Skeletal muscle satellite cell (primary cell): ENCODE results near the gene KMT2D.

Source experiments
- H3K27me3 ChIP-seq: 2 replicates; pipeline ENCODE4 v1.7.0; 2013; ENCODE audit warnings: low read length; ENCODE audit not compliant: control insufficient read depth, insufficient read depth
- H3K36me3 ChIP-seq: 2 replicates; pipeline ENCODE4 v1.7.0; 2013; ENCODE audit warnings: mild to moderate bottlenecking, control low read depth, low read length; ENCODE audit not compliant: insufficient read depth
- H3K4me1 ChIP-seq: 2 replicates; pipeline ENCODE4 v1.7.0; 2013; ENCODE audit warnings: low read length; ENCODE audit not compliant: control insufficient read depth, insufficient read depth
- H3K4me2 ChIP-seq: 2 replicates; pipeline ENCODE4 v1.7.0; 2013; ENCODE audit warnings: mild to moderate bottlenecking, low read length
- H3K4me3 ChIP-seq: 2 replicates; pipeline ENCODE4 v1.7.0; 2013; ENCODE audit warnings: low read length
- H3K9ac ChIP-seq: 2 replicates; pipeline ENCODE4 v1.7.0; 2013; ENCODE audit warnings: mild to moderate bottlenecking, low read depth, low read length, moderate library complexity
- H3K9me3 ChIP-seq: replicated peaks from 2 replicates; pipeline ENCODE4 v1.7.0; 2013; ENCODE audit warnings: mild to moderate bottlenecking, control low read depth, low read length

KMT2D gene

GRCh38 chr12:49094160-49094974 lies 33.8 kb upstream of the KMT2D start, which contains the start of gene DHH:
DHH (minus strand) TSS chr12:49094801; CDS start chr12:49094512, 289 bp downstream.
- H3K9me3 ChIP-seq: no peaks in the 10 kb centered on the region
- peak within 1 kb of the TSS; percentile 66 for H3K4me2 ChIP-seq
- no peak within 1 kb of the TSS for H3K9ac ChIP-seq
- peaks cover 27% of the 10 kb centered on the region for H3K4me1 ChIP-seq
- H3K27me3 ChIP-seq: peaks cover 32% of the 10 kb centered on the region
- H3K36me3 ChIP-seq: peaks cover 16% of the 10 kb centered on the region
- H3K4me3 ChIP-seq: peak within 1 kb of the TSS; percentile 46

- no peaks in the 10 kb centered on the region for H3K9me3 ChIP-seq
- no peak overlapping the region for H3K9ac ChIP-seq
- peaks cover 38% of the 10 kb centered on the region for H3K27me3 ChIP-seq
- peaks cover 13% of the 10 kb centered on the region for H3K36me3 ChIP-seq
- H3K4me3 ChIP-seq: peak overlapping the region; percentile 46
- peaks cover 27% of the 10 kb centered on the region for H3K4me1 ChIP-seq
- H3K4me2 ChIP-seq: peak overlapping the region; percentile 66
Measured at GRCh38 chr12:49093792-49094159, 33.2 kb upstream of the KMT2D start.

GRCh38 chr12:49092816-49093406 lies 32.3 kb upstream of the KMT2D start:
- H3K27me3 ChIP-seq: peaks cover 42% of the 10 kb centered on the region

GRCh38 chr12:49092086-49092815 lies 31.7 kb upstream of the KMT2D start:
- Histone ChIP-seq H3K9me3 (no peaks in the 10 kb centered on the region), H3K36me3 (peaks cover 6% of the 10 kb centered on the region), H3K4me1 (peaks cover 34% of the 10 kb centered on the region), H3K4me3 (peak overlapping the region; percentile 35), H3K27me3 (peaks cover 42% of the 10 kb centered on the region), H3K9ac (no peak overlapping the region), H3K4me2 (peak overlapping the region; percentile 68)

More at GRCh38 chr12:49092816-49093406, 32.3 kb upstream of the KMT2D start:
- H3K9me3 ChIP-seq: no peaks in the 10 kb centered on the region
- H3K4me3 ChIP-seq: no peak overlapping the region
- peaks cover 13% of the 10 kb centered on the region for H3K36me3 ChIP-seq
- H3K4me1 ChIP-seq: peaks cover 33% of the 10 kb centered on the region
- H3K9ac ChIP-seq: no peak overlapping the region
- H3K4me2 ChIP-seq: no peak overlapping the region

- Histone ChIP-seq H3K36me3 (peaks cover 2% of the 10 kb centered on the region), H3K9me3 (no peaks in the 10 kb centered on the region), H3K4me1 (peaks cover 34% of the 10 kb centered on the region), H3K4me2 (peak overlapping the region; percentile 68), H3K9ac (no peak overlapping the region), H3K27me3 (peaks cover 42% of the 10 kb centered on the region), H3K4me3 (no peak overlapping the region)
Measured at GRCh38 chr12:49091836-49092085, 31.2 kb upstream of the KMT2D start.

- Histone ChIP-seq H3K4me3 (no peak overlapping the region), H3K4me1 (peaks cover 34% of the 10 kb centered on the region), H3K9ac (no peak overlapping the region), H3K27me3 (peaks cover 42% of the 10 kb centered on the region), H3K4me2 (no peak overlapping the region), H3K9me3 (no peaks in the 10 kb centered on the region), H3K36me3 (no peaks in the 10 kb centered on the region)
Measured at GRCh38 chr12:49091056-49091835, 30.7 kb upstream of the KMT2D start.

- Histone ChIP-seq H3K36me3 (no peaks in the 10 kb centered on the region), H3K9me3 (no peaks in the 10 kb centered on the region), H3K4me2 (peak overlapping the region; percentile 89), H3K4me1 (peaks cover 33% of the 10 kb centered on the region), H3K4me3 (peak overlapping the region; percentile 66), H3K27me3 (peaks cover 39% of the 10 kb centered on the region), H3K9ac (no peak overlapping the region)
Measured at GRCh38 chr12:49089821-49090773, 29.5 kb upstream of the KMT2D start.

- H3K9me3 ChIP-seq: no peaks in the 10 kb centered on the region
- peaks cover 29% of the 10 kb centered on the region for H3K27me3 ChIP-seq
- no peak overlapping the region for H3K4me3 ChIP-seq
- no peak overlapping the region for H3K9ac ChIP-seq
- H3K4me1 ChIP-seq: peaks cover 21% of the 10 kb centered on the region
- H3K4me2 ChIP-seq: no peak overlapping the region
- no peaks in the 10 kb centered on the region for H3K36me3 ChIP-seq
Measured at GRCh38 chr12:49088932-49089330, 28.3 kb upstream of the KMT2D start.

- Histone ChIP-seq H3K9ac (no peak overlapping the region), H3K9me3 (no peaks in the 10 kb centered on the region), H3K27me3 (peaks cover 23% of the 10 kb centered on the region), H3K4me2 (peak overlapping the region; percentile 70), H3K4me1 (peaks cover 18% of the 10 kb centered on the region), H3K36me3 (no peaks in the 10 kb centered on the region), H3K4me3 (no peak overlapping the region)
Measured at GRCh38 chr12:49088150-49088931, 27.7 kb upstream of the KMT2D start.

- H3K4me1 ChIP-seq: peaks cover 14% of the 10 kb centered on the region
- peaks cover 10% of the 10 kb centered on the region for H3K27me3 ChIP-seq
- no peak overlapping the region for H3K4me3 ChIP-seq
- no peaks in the 10 kb centered on the region for H3K9me3 ChIP-seq
- H3K36me3 ChIP-seq: no peaks in the 10 kb centered on the region
- H3K9ac ChIP-seq: no peak overlapping the region
- H3K4me2 ChIP-seq: no peak overlapping the region
Measured at GRCh38 chr12:49086116-49086515, 25.5 kb upstream of the KMT2D start.
